ENCODE data around the gene SETDB2.
A peak's percentile ranks its signal among the peaks of the same experiment; 100 is the strongest.

The SETDB2 gene

GRCh38 chr13:49418206-49418605 lies 25.9 kb upstream of the SETDB2 start:
- no peak for TF ChIP-seq TCF12 (IDR thresholded peaks at IDR 0.05; ENCODE audit: low read depth)
- no peak for TF ChIP-seq FOXM1 (IDR thresholded peaks at IDR 0.05; ENCODE audit: borderline replicate concordance, low read depth)
- TF ChIP-seq YY1 (IDR thresholded peaks at IDR 0.05; ENCODE audit: low read depth): no peak
- no peak for TF ChIP-seq USF1 (IDR thresholded peaks at IDR 0.05)
- no peak for TF ChIP-seq NFIC (IDR thresholded peaks at IDR 0.05)
- no peak for TF ChIP-seq EGR1 (IDR thresholded peaks at IDR 0.05)
- TF ChIP-seq TEAD4 (IDR thresholded peaks at IDR 0.05): no peak
- no peak for TF ChIP-seq EP300 (IDR thresholded peaks at IDR 0.05; ENCODE audit: borderline replicate concordance)

- TF ChIP-seq TAF1 (IDR thresholded peaks at IDR 0.05; ENCODE audit: low read depth): no peak
- no peak for TF ChIP-seq EP300 (IDR thresholded peaks at IDR 0.05; ENCODE audit: borderline replicate concordance)
- no peak for TF ChIP-seq EGR1 (IDR thresholded peaks at IDR 0.05)
- TF ChIP-seq CREB1 (IDR thresholded peaks at IDR 0.05; ENCODE audit: low read depth): no peak
- TF ChIP-seq YY1 (IDR thresholded peaks at IDR 0.05; ENCODE audit: low read depth): no peak
- TF ChIP-seq TEAD4 (IDR thresholded peaks at IDR 0.05): no peak
- no peak for TF ChIP-seq MAX (IDR thresholded peaks at IDR 0.05)
- no peak for TF ChIP-seq CEBPB (IDR thresholded peaks at IDR 0.05)
- no peak for TF ChIP-seq REST (IDR thresholded peaks at IDR 0.05; ENCODE audit: low read depth)
- no peak for TF ChIP-seq USF1 (IDR thresholded peaks at IDR 0.05)
- TF ChIP-seq NFIC (IDR thresholded peaks at IDR 0.05): no peak
- TF ChIP-seq RAD21 (IDR thresholded peaks at IDR 0.05; ENCODE audit: low read depth): no peak
- TF ChIP-seq FOXM1 (IDR thresholded peaks at IDR 0.05; ENCODE audit: borderline replicate concordance, low read depth): no peak
- no peak for TF ChIP-seq ZBTB7A (IDR thresholded peaks at IDR 0.05; ENCODE audit: low read depth)
- no peak for TF ChIP-seq TCF12 (IDR thresholded peaks at IDR 0.05; ENCODE audit: low read depth)
Measured at GRCh38 chr13:49419276-49419675, 24.8 kb upstream of the SETDB2 start.

GRCh38 chr13:49421391-49421790 lies 22.7 kb upstream of the SETDB2 start:
- no peak for TF ChIP-seq MAX (IDR thresholded peaks at IDR 0.05)
- peak; percentile 47 for TF ChIP-seq RAD21 (IDR thresholded peaks at IDR 0.05; ENCODE audit: low read depth)

- TF ChIP-seq TCF12 (IDR thresholded peaks at IDR 0.05; ENCODE audit: low read depth) (no peak), YY1 (IDR thresholded peaks at IDR 0.05; ENCODE audit: low read depth) (no peak), ZBTB7A (IDR thresholded peaks at IDR 0.05; ENCODE audit: low read depth) (no peak), EGR1 (IDR thresholded peaks at IDR 0.05) (no peak), TEAD4 (IDR thresholded peaks at IDR 0.05) (no peak), NFIC (IDR thresholded peaks at IDR 0.05) (no peak)
Measured at GRCh38 chr13:49424011-49424560, 20.0 kb upstream of the SETDB2 start.

- no peak for TF ChIP-seq NFIC (IDR thresholded peaks at IDR 0.05)
- no peak for TF ChIP-seq TEAD4 (IDR thresholded peaks at IDR 0.05)
- TF ChIP-seq FOXM1 (IDR thresholded peaks at IDR 0.05; ENCODE audit: borderline replicate concordance, low read depth): no peak
- no peak for TF ChIP-seq TAF1 (IDR thresholded peaks at IDR 0.05; ENCODE audit: low read depth)
- no peak for TF ChIP-seq CREB1 (IDR thresholded peaks at IDR 0.05; ENCODE audit: low read depth)
- no peak for TF ChIP-seq USF1 (IDR thresholded peaks at IDR 0.05)
- TF ChIP-seq REST (IDR thresholded peaks at IDR 0.05; ENCODE audit: low read depth): no peak
- no peak for TF ChIP-seq MAX (IDR thresholded peaks at IDR 0.05)
- TF ChIP-seq TCF12 (IDR thresholded peaks at IDR 0.05; ENCODE audit: low read depth): no peak
- no peak for TF ChIP-seq ZBTB7A (IDR thresholded peaks at IDR 0.05; ENCODE audit: low read depth)
- no peak for TF ChIP-seq EGR1 (IDR thresholded peaks at IDR 0.05)
- no peak for TF ChIP-seq RAD21 (IDR thresholded peaks at IDR 0.05; ENCODE audit: low read depth)
Measured at GRCh38 chr13:49428041-49428763, 15.9 kb upstream of the SETDB2 start.

All from Ishikawa (cell line).